GM12878 (cell line): ENCODE results near the gene UST. TPM values are rescaled to one million over a fixed set of nuclear protein-coding genes. Genes with fewer than 3 reads are reported as not detected.
A peak's percentile ranks its signal among the peaks of the same experiment; 100 is the strongest.

Source experiments
- ATAC-seq: fragments of 200-7000 bp; cut with Tn5 transposase; 3 replicates; pipeline ENCODE4 v1.9.1; 2020; ENCODE audit warnings: mild to moderate bottlenecking, moderate library complexity
- BruUV-seq: library from RNA; stranded (reverse); fragments of 400-500 nt; replicated peaks from 2 replicates; lab custom pipeline; 2021; lab: Mats Ljungman, UMichigan
- CTCF ChIA-PET: fragments of 300-600 bp; sonication (Branson Sonifier 250); formaldehyde crosslinking; extraction: SDS; loops from one replicate; lab custom pipeline; 2021; ENCODE audit warnings: inconsistent platforms; lab: Yijun Ruan, JAX
- POLR2A ChIA-PET: fragments of 350-600 bp; formaldehyde crosslinking; extraction: SDS; loops from one replicate; lab custom pipeline; 2021; ENCODE audit warnings: inconsistent platforms; lab: Charles Lee
- RAD21 ChIA-PET: fragments of 300-600 bp; sonication (Branson Sonifier 250); formaldehyde crosslinking; loops from one replicate; lab custom pipeline; 2023; ENCODE audit warnings: antibody characterized with exemption; ENCODE audit not compliant: unreplicated experiment; lab: Charles Lee
- SMC1A ChIA-PET: fragments of 300-600 bp; sonication (Branson Sonifier 250); formaldehyde crosslinking; loops from one replicate; lab custom pipeline; 2023; ENCODE audit not compliant: unreplicated experiment, uncharacterized antibody; lab: Charles Lee
- DNase-seq: peaks from one replicate; pipeline ENCODE4 v3.0.0-alpha.2; 2011; ENCODE audit warnings: low read depth, low spot score
- FAIRE-seq: peaks from 3 replicates; lab custom pipeline; 2011; peaks lifted over from hg19 to GRCh38; lab: Jason Lieb, UNC
- H2AFZ ChIP-seq: 2 replicates; pipeline ENCODE4 v1.6.0; 2011; ENCODE audit warnings: low read depth, low read length, control low read depth; ENCODE audit not compliant: control insufficient read depth
- H3K27ac ChIP-seq: 2 replicates; pipeline ENCODE4 v1.5.1; 2011; ENCODE audit warnings: control low read depth; ENCODE audit not compliant: control insufficient read depth, insufficient read depth
- H3K27me3 ChIP-seq, 2 experiments: replicated peaks in 1 of 2; 2 replicates each; pipeline versions ENCODE4 v1.6.0 to v1.6.1; 2011; ENCODE audit warnings: low read length in 1 of 2; ENCODE audit not compliant: control insufficient read depth in 2 of 2, insufficient read depth in 2 of 2
- H3K36me3 ChIP-seq, 2 experiments: 2 replicates each; pipeline ENCODE4 v1.5.1; 2011; ENCODE audit warnings: low read length in 1 of 2; ENCODE audit not compliant: control insufficient read depth in 2 of 2, insufficient read depth in 2 of 2
- H3K4me1 ChIP-seq: 2 replicates; pipeline ENCODE4 v1.6.1; 2011; ENCODE audit warnings: mild to moderate bottlenecking, low read length, moderate library complexity, mixed read lengths; ENCODE audit not compliant: control insufficient read depth, insufficient read depth
- H3K4me2 ChIP-seq: 2 replicates; pipeline ENCODE4 v1.6.0; 2011; ENCODE audit warnings: control low read depth; ENCODE audit not compliant: control insufficient read depth, insufficient read depth
- H3K4me3 ChIP-seq: fragments of 200-600 bp; sonication (generic); 2 replicates; pipeline ENCODE4 v1.5.1; 2016
- H3K79me2 ChIP-seq: 2 replicates; pipeline ENCODE4 v1.6.0; 2011; ENCODE audit warnings: low read length; ENCODE audit not compliant: control insufficient read depth, insufficient read depth
- H3K9ac ChIP-seq: 2 replicates; pipeline ENCODE4 v1.8.0; 2011; ENCODE audit warnings: low read length, control low read depth, mixed read lengths; ENCODE audit not compliant: control insufficient read depth, insufficient read depth
- H3K9me3 ChIP-seq: replicated peaks from 3 replicates; pipeline ENCODE4 v1.5.1; 2011; ENCODE audit warnings: mild to moderate bottlenecking, low read length; ENCODE audit not compliant: control insufficient read depth, insufficient read depth
- H4K20me1 ChIP-seq: 2 replicates; pipeline ENCODE4 v1.6.0; 2011; ENCODE audit not compliant: control insufficient read depth, insufficient read depth
- EED ChIP-seq: sonication (generic); IDR thresholded peaks from 2 replicates; pipeline ENCODE4 v1.6.1; 2016; ENCODE audit warnings: antibody characterized with exemption, low read depth
- MEF2A ChIP-seq: IDR thresholded peaks from 2 replicates; pipeline ENCODE4 v1.6.1; 2011; ENCODE audit warnings: low read depth, mild to moderate bottlenecking, low read length, moderate library complexity; ENCODE audit not compliant: insufficient read depth
- NFYB ChIP-seq: IDR thresholded peaks from 2 replicates; pipeline ENCODE4 v1.6.1; 2011; ENCODE audit warnings: low read depth, mild to moderate bottlenecking, low read length, improper control_type of control experiment, moderate library complexity; ENCODE audit not compliant: insufficient read depth
- SMAD1 ChIP-seq: fragments of 450-650 bp; IDR thresholded peaks from 2 replicates; pipeline ENCODE4 v1.6.1; 2018; ENCODE audit warnings: mild to moderate bottlenecking, low read depth; ENCODE audit not compliant: partially characterized antibody
- SPI1 ChIP-seq: IDR thresholded peaks from 2 replicates; pipeline ENCODE4 v1.6.1; 2011; ENCODE audit warnings: low read depth, mild to moderate bottlenecking, low read length, moderate library complexity, borderline replicate concordance; ENCODE audit not compliant: insufficient read depth
- WGBS: methylation state at CpG from one replicate; pipeline ENCODE4 v1.1.6; 2016; ENCODE audit warnings: low lambda C conversion rate; ENCODE audit not compliant: insufficient replicate concordance, insufficient coverage; ENCODE audit errors: missing lambda C conversion rate; 5-methylcytosine and 5-hydroxymethylcytosine counted together
- in situ Hi-C: fragments of 300-500 bp; cut with MboI; formaldehyde crosslinking; loops from 9 replicates; pipeline ENCODE4 v1.14.3; 2018; ENCODE audit warnings: mixed read lengths
- intact Hi-C: fragments of 100-400 bp; cut with micrococcal nuclease; formaldehyde crosslinking; loops from one replicate; pipeline ENCODE4 v1.14.2; 2022; ENCODE audit not compliant: unreplicated experiment
- polyA plus RNA-seq, 11 experiments: library from polyadenylated mRNA; depleted of rRNA in 4 of 11; unstranded in 6 of 11; stranded (reverse) in 5 of 11; fragments of >200 nt; fragmentation: Nextera tagmentation in 4 of 11; fragmentation: Illumina TruSeq in 1 of 11; extraction: Ambion mirVana in 4 of 11; extraction: Trizol in 1 of 11; gene quantifications; 1 replicate in 1 of 11; 2 replicates in 10 of 11; pipeline versions ENCODE4 v1.2.1 to v1.2.3, GENCODE V29; 2011 to 2016; ENCODE audit warnings: inconsistent platforms in 2 of 11, missing spikeins in 2 of 11, low read depth in 1 of 11
- total RNA-seq, 4 experiments: library from RNA; depleted of rRNA in 3 of 4; stranded (reverse); fragments of >200 nt in 3 of 4; fragmentation: Illumina TruSeq in 1 of 4; extraction: Trizol in 1 of 4; gene quantifications; 2 replicates each; pipeline versions ENCODE4 v1.2.1 to v1.2.3, GENCODE V29; 2013 to 2021
- TF ChIP-seq, protein P1 (sequence below): fragments of 450-650 bp; IDR thresholded peaks from 2 replicates; pipeline ENCODE4 v1.6.1; 2016; ENCODE audit warnings: mild to moderate bottlenecking, moderate library complexity, borderline replicate concordance
- TF ChIP-seq, protein P2 (sequence below): fragments of 450-650 bp; IDR thresholded peaks from 2 replicates; pipeline ENCODE4 v1.6.1; 2017; ENCODE audit warnings: low read depth, mild to moderate bottlenecking, moderate library complexity
- TF ChIP-seq, protein P3 (sequence below): IDR thresholded peaks from 2 replicates; pipeline ENCODE4 v1.6.1; 2012; ENCODE audit warnings: low read length, inconsistent platforms

UST gene
- total and polyA plus RNA-seq, 10 of the 15 experiments (the other 5 are each of a cell fraction or from before 2014, with no cell fraction given), result 0.74 to 43.3 (median 2.2) TPM

DNA sequence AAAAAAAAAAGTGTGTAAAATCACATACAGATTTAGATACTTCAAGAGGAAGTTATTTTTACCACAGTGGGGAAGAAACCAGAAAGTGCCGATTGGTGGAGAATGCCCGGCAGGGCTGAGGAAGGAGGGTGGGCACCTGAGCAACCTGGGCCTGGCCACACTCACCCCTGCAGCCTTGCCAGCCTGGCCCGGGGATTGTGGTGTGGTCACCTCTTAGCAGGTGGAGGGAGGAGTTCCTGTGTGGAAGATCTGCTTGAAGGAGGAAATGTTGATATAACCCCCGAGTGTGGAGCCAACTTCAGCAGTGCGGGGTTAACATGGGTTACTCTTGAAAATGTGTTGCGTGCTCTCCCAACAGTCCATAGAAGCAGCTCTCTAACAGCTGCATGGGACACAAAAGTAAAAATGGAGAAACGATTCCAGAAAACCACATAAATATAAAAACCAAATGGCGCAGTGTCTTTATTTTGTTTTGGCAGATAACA is 14.7 kb downstream of the UST start:
- Histone ChIP-seq H3K4me3 (peak overlapping the region; percentile 39; the same call in 1 of the 2 replicates), H3K9ac (peak overlapping the region; percentile 45; the same call in 1 of the 2 replicates), H3K4me2 (peak overlapping the region; percentile 97), H3K9me3 (peaks cover 13% of the 10 kb centered on the region), H3K79me2 (no peaks in the 10 kb centered on the region), H3K4me1 (peaks cover 43% of the 10 kb centered on the region), H3K27me3 (no peaks in the 10 kb centered on the region), H2AFZ (no peak overlapping the region), H4K20me1 (no peaks in the 10 kb centered on the region), H3K27ac (peak overlapping the region; percentile 85), H3K36me3 (no peaks in the 10 kb centered on the region)
- WGBS, result 28% methylated on average over 8 of the region's 8 CpGs
- ATAC-seq (peak; percentile 8), DNase-seq (no peak), FAIRE-seq (no peak)
- intact Hi-C loops (loop anchor here (2.0 to 5.0 kb wide), 3 partner anchors 15 to 186 kb away; partner anchors contain the start of gene UST), in situ Hi-C loops (loop anchor here (25.0 kb wide), 1 partner anchor 676 kb away; no protein-coding TSS in a partner anchor)
- CTCF ChIA-PET, result interaction anchor here (0.6 to 1.7 kb wide), 6 partner anchors 10 to 268 kb away, joined by 3 to 6 read pairs (median 3); no protein-coding TSS in a partner anchor
- BruUV-seq, result no TSS peak
- TF ChIP-seq EED (0 out of 2 replicates have a peak, but pooled peaks have one; percentile 9), NFYB (peak; percentile 70), SMAD1 (no peak), SPI1 (0 out of 2 replicates have a peak, but pooled peaks have one; percentile 8), MEF2A (0 out of 2 replicates have a peak, but pooled peaks have one; percentile 15)
- TF ChIP-seq, protein P1, sequence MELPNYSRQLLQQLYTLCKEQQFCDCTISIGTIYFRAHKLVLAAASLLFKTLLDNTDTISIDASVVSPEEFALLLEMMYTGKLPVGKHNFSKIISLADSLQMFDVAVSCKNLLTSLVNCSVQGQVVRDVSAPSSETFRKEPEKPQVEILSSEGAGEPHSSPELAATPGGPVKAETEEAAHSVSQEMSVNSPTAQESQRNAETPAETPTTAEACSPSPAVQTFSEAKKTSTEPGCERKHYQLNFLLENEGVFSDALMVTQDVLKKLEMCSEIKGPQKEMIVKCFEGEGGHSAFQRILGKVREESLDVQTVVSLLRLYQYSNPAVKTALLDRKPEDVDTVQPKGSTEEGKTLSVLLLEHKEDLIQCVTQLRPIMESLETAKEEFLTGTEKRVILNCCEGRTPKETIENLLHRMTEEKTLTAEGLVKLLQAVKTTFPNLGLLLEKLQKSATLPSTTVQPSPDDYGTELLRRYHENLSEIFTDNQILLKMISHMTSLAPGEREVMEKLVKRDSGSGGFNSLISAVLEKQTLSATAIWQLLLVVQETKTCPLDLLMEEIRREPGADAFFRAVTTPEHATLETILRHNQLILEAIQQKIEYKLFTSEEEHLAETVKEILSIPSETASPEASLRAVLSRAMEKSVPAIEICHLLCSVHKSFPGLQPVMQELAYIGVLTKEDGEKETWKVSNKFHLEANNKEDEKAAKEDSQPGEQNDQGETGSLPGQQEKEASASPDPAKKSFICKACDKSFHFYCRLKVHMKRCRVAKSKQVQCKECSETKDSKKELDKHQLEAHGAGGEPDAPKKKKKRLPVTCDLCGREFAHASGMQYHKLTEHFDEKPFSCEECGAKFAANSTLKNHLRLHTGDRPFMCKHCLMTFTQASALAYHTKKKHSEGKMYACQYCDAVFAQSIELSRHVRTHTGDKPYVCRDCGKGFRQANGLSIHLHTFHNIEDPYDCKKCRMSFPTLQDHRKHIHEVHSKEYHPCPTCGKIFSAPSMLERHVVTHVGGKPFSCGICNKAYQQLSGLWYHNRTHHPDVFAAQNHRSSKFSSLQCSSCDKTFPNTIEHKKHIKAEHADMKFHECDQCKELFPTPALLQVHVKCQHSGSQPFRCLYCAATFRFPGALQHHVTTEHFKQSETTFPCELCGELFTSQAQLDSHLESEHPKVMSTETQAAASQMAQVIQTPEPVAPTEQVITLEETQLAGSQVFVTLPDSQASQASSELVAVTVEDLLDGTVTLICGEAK, result no peak
- TF ChIP-seq, protein P2, sequence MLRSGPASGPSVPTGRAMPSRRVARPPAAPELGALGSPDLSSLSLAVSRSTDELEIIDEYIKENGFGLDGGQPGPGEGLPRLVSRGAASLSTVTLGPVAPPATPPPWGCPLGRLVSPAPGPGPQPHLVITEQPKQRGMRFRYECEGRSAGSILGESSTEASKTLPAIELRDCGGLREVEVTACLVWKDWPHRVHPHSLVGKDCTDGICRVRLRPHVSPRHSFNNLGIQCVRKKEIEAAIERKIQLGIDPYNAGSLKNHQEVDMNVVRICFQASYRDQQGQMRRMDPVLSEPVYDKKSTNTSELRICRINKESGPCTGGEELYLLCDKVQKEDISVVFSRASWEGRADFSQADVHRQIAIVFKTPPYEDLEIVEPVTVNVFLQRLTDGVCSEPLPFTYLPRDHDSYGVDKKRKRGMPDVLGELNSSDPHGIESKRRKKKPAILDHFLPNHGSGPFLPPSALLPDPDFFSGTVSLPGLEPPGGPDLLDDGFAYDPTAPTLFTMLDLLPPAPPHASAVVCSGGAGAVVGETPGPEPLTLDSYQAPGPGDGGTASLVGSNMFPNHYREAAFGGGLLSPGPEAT, result 0 out of 2 replicates have a peak, but pooled peaks have one; percentile 0
- TF ChIP-seq, protein P3, sequence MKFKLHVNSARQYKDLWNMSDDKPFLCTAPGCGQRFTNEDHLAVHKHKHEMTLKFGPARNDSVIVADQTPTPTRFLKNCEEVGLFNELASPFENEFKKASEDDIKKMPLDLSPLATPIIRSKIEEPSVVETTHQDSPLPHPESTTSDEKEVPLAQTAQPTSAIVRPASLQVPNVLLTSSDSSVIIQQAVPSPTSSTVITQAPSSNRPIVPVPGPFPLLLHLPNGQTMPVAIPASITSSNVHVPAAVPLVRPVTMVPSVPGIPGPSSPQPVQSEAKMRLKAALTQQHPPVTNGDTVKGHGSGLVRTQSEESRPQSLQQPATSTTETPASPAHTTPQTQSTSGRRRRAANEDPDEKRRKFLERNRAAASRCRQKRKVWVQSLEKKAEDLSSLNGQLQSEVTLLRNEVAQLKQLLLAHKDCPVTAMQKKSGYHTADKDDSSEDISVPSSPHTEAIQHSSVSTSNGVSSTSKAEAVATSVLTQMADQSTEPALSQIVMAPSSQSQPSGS, result no peak
- RAD21 ChIA-PET, result interaction anchor here (0.7 to 5.4 kb wide), 11 partner anchors 10 to 568 kb away, joined by 3 to 52 read pairs (median 5); partner anchors contain the start of gene UST
- POLR2A ChIA-PET, result interaction anchor here (0.6 to 1.3 kb wide), 3 partner anchors 15 to 281 kb away, joined by 3 read pairs; no protein-coding TSS in a partner anchor
- SMC1A ChIA-PET, result interaction anchor here (1.0 to 7.4 kb wide), 11 partner anchors 9 to 282 kb away, joined by 3 to 56 read pairs (median 4); no protein-coding TSS in a partner anchor
